ENCODE data around the gene MOG.

DNA sequence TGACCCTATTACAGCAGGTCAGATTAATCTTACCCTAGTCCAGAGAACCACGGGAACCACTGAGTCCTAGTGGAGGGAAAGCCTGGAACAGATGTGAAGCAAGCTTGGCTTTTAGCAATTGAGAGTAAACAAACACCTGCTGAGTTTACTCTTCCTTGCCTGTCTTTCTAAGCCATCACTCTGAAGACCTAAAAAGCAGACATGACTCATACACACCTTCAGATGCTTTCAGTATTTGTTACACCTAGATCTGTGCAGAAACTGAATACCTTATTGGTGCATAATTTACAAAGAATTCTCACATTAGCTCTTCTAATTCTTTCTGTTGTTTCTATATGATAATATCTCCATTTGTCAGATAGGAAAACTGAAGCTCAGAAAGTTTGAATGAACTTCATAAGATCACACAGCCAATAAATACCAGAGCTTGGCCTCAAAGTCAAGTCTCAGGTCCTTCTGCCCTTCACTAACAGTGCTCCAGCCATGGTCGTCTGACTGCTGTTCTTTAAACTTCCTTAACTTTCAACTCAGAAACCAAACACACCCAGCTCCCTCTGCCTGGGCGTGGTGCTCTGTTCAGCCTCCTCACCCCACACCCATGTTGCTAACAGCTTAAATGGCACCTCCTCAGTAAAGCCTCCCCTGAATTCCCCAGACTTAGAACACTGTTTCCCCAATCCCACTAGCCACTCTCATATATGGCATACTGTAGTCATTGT is 15.3 kb upstream of the MOG start:
- TF ChIP-seq, protein P1, sequence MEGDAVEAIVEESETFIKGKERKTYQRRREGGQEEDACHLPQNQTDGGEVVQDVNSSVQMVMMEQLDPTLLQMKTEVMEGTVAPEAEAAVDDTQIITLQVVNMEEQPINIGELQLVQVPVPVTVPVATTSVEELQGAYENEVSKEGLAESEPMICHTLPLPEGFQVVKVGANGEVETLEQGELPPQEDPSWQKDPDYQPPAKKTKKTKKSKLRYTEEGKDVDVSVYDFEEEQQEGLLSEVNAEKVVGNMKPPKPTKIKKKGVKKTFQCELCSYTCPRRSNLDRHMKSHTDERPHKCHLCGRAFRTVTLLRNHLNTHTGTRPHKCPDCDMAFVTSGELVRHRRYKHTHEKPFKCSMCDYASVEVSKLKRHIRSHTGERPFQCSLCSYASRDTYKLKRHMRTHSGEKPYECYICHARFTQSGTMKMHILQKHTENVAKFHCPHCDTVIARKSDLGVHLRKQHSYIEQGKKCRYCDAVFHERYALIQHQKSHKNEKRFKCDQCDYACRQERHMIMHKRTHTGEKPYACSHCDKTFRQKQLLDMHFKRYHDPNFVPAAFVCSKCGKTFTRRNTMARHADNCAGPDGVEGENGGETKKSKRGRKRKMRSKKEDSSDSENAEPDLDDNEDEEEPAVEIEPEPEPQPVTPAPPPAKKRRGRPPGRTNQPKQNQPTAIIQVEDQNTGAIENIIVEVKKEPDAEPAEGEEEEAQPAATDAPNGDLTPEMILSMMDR (IDR thresholded peaks at IDR 0.05) = no peak
- TF ChIP-seq POLR2A (IDR thresholded peaks at IDR 0.05) = no peak
